ENCODE results near the gene ADARB2.

DNA sequence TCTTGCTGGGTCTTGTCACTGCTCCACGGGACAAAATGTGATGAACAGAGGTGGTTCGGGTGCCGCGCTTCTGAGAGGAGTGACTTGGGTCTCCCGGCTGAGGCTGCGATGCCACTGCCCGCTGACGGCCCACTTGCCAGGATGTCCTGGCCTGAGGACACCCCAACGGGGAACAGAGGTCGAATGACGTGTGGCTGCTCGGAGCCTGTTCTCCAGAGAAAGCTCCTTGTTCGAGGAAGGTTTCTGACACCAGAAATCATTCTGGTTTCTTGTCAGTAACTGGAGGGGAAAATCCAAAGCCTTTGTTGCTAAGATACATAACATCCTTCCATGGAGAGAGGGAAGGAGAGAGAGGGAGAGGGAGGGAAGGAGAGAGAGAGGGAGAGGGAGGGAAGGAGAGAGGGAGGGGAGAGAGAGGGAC lies 444.7 kb downstream of the ADARB2 start:
- TF ChIP-seq, protein P1, sequence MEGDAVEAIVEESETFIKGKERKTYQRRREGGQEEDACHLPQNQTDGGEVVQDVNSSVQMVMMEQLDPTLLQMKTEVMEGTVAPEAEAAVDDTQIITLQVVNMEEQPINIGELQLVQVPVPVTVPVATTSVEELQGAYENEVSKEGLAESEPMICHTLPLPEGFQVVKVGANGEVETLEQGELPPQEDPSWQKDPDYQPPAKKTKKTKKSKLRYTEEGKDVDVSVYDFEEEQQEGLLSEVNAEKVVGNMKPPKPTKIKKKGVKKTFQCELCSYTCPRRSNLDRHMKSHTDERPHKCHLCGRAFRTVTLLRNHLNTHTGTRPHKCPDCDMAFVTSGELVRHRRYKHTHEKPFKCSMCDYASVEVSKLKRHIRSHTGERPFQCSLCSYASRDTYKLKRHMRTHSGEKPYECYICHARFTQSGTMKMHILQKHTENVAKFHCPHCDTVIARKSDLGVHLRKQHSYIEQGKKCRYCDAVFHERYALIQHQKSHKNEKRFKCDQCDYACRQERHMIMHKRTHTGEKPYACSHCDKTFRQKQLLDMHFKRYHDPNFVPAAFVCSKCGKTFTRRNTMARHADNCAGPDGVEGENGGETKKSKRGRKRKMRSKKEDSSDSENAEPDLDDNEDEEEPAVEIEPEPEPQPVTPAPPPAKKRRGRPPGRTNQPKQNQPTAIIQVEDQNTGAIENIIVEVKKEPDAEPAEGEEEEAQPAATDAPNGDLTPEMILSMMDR (IDR thresholded peaks at IDR 0.05): no peak
- TF ChIP-seq EP300 (IDR thresholded peaks at IDR 0.05) (no peak), POLR2A (IDR thresholded peaks at IDR 0.05) (no peak)
